Skin epidermis (tissue), 12 donors: ENCODE results near the gene SMAP2.

ENCODE experiments used
- H3K27ac ChIP-seq, 21 experiments: fragments of 200-600 bp; sonication (generic) in 11 of 21; one replicate each; pipeline ENCODE4 v1.5.0; 2020; ENCODE audit warnings: mild to moderate bottlenecking in 3 of 21, inconsistent platforms in 2 of 21, moderate library complexity in 2 of 21
- H3K4me3 ChIP-seq, 7 experiments: fragments of 200-600 bp; sonication (generic) in 2 of 7; one replicate each; pipeline ENCODE4 v1.5.0; 2020; ENCODE audit warnings: inconsistent platforms in 2 of 7, mild to moderate bottlenecking in 2 of 7, moderate library complexity in 1 of 7

SMAP2 gene

DNA sequence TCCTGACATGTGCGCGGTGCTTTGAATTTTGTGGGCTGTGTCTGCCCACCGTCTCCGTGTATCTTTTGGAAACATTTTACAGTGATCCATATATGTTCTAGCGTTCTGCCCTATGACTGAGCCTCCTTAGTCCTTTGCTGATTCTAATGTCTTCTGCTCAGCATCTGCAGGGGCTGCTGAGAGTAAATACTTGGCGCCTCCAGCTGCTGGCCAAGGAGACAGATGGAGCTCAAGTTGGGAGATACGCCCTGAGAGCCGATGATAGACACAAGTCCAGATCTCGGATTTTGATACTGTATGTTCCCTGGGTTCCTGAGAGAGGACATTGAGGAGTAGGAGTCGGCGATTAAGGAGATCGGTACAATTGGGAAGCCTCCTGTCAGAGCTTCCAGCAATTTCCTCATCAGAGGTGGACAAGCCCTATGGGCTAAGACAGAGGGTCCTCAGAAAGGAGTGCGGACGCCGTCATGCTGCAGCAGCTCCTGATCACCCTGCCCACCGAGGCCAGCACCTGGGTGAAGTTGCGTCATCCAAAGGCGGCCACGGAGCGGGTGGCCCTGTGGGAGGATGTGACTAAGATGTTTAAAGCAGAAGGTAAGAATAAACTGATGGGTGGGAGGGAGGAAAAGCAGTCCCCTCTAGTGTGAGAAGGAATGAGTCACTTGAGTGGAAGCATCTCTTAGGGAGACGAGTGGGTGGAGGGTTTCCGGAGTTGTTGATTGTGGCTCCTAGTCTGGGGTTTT is 77.1 kb downstream of the SMAP2 start:
- peak overlapping the region in 20 of 21 experiments; percentile 12 to 92 (median 78) for H3K27ac ChIP-seq
- H3K4me3 ChIP-seq = peak overlapping the region; percentile 57 to 76 (median 67)

DNA sequence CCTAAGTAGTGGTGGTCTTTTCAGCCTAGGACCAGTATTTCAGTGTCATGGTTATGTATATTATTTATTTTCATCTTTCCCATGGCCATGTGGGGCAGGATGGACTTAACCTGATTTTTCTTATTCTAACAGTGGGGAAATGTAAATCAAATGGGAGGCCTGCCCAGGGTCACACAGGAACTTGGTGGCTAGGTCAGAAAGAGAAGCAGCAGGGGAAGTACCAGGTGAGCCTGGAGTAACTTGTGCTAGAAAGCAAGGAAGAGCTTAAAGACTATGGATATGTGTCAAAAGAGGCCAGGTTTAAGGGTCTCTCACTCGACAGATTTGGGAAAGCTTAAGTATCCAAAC is 77.7 kb downstream of the SMAP2 start:
- Histone ChIP-seq H3K27ac (peak overlapping the region in 4 of 21 experiments; percentile 73 to 92 (median 87)), H3K4me3 (peak overlapping the region in 3 of 7 experiments; percentile 64 to 73 (median 71))

DNA sequence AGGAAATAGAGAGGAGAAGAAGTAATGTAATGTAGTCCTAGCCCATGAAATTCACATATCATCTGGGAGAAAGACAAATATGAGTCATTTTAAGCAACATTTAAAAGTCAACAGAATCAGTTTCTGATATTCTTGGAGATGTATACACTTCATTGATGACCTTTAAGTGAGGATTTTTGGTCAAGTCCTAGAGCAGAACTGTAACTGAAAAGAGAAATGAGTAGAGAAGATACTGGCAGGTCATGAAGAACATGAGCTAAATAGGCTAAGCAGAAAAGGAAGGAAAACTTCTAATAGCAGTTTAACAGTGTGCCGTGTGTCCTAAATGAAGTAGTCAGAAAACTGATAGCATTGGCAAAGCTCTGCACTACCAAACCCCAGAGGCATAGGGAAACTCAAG is 81.3 kb downstream of the SMAP2 start:
- no peak overlapping the region for H3K27ac ChIP-seq
- no peak overlapping the region for H3K4me3 ChIP-seq

DNA sequence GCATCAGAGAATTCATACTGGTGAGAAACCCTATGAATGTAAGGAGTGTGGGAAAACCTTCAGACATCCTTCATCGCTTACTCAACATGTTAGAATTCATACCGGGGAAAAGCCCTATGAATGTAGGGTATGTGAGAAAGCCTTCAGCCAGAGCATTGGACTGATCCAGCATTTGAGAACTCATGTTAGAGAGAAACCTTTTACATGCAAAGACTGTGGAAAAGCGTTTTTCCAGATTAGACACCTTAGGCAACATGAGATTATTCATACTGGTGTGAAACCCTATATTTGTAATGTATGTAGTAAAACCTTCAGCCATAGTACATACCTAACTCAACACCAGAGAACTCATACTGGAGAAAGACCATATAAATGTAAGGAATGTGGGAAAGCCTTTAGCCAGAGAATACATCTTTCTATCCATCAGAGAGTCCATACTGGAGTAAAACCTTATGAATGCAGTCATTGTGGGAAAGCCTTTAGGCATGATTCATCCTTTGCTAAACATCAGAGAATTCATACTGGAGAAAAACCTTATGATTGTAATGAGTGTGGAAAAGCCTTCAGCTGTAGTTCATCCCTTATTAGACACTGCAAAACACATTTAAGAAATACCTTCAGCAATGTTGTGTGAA is 89.5 kb downstream of the SMAP2 start:
- Histone ChIP-seq H3K27ac (no peak overlapping the region), H3K4me3 (no peak overlapping the region)

DNA sequence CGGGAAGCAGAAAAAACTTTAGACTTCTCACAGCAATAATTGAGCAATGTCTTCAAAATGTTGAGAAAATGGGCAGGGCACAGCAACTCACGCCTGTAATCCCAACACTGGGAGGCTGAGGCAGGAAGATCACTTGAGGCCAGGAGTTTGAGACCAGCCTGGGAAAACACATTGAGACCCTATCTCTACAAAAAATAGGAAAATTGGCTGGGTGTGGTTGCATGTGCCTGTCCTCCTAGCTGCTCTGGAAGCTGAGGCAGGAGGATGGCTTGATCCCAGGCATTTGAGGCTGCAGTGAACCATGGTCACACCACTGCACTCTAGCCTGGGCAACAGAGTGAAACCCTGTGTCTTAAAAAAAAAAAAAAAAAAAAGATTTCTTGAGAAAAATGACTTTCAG is 95.8 kb downstream of the SMAP2 start:
- Histone ChIP-seq H3K27ac (no peak overlapping the region), H3K4me3 (no peak overlapping the region)
